Stimulated activated CD8-positive, alpha-beta memory T cell treated with anti-CD3 and anti-CD28 coated beads, Interleukin-2, amount 100 ng/mL, for 1 hour (primary cell): ENCODE data around the gene HYAL3.
"Not testable (repeated sequence)": the region's sequence is repeated elsewhere in the genome, so short reads cannot be mapped to it uniquely, and the experiment has no call there.

Source experiments
- DNase-seq, 2 donors: peaks; one replicate each; pipeline ENCODE4 v3.0.0-alpha.2; 2020; ENCODE audit warnings: low read depth in 2 of 2

HYAL3 gene

DNA sequence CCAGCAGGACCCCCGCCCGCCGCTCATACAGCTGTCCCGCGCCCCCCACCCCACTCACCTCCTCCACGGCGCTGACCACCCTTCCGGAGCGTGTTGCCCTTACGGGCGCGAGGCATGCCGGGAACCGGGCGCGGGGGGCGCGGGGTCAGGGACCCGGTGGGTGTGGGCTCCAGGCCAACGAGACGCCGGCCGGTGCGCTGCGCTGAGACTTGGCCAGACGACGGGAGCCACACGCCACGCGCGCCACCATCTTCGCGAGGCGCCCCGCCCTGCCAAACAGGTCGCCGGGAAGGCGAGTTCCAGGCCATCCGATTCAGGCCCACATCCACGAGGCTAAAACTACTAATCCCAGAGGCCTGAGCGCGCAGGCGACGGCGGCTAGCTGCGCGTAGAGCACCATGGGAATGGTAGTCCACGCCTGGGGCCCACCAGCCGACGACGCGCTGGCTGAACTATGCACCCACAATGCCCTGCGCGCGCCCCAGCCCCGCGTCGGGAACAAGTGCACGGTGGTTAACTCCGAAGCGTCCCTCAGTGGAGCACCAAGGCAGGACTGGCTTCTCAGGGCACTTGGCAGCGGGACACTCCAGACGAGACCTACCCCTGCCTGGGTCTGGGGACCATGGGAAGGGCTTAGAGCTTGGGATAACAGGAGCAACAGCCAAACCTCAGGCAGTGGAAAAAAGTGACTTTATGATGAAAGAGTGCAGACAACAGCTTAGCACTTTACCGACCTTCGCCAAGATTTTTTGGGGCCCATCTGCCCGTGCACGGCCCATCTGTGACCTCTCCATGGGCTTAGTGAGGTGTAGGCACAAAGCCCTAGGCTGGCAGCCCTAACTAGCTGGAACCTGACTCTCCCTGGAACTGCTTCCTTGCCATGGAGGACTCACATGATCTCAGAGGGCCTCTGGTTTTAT lies 6.8 kb downstream of the HYAL3 start, which contains the start of gene IFRD2:
TSS of gene IFRD2 (minus strand) at position 271 of the 920 bp plus-strand sequence. CDS start at position 116, 155 bp downstream.
- DNase-seq: peak; percentile 85 to 89

DNA sequence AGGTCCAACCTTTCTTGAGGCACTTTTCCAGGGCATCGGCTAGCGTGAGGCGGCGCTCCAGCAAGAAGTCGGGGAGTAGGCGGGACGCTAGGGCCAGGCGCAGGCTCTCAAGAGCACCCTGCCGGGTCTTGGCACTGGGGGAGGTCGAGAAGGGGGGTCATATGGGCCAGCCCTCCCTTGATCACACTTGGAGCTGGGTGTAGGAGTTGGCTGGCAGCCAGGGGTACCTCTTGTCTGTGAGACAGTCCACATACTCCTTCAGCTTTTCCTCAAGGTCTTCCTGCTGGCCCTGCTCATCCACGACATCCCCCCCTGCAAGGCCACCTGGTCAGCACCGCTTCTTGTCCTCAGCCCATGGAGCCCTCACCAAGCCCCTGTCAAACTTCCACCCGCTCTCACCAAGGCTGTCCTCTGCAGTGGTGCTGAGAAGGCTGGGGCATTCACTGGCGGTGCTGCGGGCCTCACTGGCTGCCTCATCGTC lies 9.0 kb downstream of the HYAL3 start:
- no peak for DNase-seq

- no peak for DNase-seq
Measured at GRCh38 chr3:50289130-50289529, 10.1 kb downstream of the HYAL3 start.

DNA sequence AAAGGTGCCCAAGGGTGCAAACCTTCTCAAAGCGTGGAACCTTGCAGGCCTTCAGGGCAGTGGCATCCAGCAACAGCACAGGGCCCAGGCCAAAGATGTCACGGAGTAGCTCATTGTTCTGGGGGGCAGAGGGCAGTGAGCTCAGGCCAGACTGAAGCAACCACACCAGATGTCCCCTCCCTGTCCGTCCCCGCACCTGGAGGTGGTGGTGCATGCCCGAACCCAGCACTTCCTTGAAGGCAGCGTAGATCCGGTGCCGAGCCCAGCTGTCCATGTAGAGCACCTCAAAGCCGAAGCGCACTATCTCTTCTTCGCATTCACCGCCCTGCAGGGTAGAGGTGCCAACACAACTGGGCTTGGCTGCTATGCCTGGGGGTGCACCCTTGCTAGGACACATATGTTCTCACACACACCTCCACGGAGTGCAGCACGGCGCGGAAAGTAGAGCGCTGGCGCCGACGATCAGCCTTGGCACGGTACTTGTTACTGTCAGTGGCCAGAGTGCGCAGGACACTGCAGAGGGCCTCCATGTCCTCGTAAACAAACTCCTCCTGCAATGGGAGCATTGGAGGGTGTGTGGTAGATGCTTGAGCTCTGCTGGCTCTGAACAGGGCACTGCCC lies 10.7 kb downstream of the HYAL3 start:
- DNase-seq: no peak

- no peak for DNase-seq
Measured at GRCh38 chr3:50287262-50287661, 11.9 kb downstream of the HYAL3 start.

DNA sequence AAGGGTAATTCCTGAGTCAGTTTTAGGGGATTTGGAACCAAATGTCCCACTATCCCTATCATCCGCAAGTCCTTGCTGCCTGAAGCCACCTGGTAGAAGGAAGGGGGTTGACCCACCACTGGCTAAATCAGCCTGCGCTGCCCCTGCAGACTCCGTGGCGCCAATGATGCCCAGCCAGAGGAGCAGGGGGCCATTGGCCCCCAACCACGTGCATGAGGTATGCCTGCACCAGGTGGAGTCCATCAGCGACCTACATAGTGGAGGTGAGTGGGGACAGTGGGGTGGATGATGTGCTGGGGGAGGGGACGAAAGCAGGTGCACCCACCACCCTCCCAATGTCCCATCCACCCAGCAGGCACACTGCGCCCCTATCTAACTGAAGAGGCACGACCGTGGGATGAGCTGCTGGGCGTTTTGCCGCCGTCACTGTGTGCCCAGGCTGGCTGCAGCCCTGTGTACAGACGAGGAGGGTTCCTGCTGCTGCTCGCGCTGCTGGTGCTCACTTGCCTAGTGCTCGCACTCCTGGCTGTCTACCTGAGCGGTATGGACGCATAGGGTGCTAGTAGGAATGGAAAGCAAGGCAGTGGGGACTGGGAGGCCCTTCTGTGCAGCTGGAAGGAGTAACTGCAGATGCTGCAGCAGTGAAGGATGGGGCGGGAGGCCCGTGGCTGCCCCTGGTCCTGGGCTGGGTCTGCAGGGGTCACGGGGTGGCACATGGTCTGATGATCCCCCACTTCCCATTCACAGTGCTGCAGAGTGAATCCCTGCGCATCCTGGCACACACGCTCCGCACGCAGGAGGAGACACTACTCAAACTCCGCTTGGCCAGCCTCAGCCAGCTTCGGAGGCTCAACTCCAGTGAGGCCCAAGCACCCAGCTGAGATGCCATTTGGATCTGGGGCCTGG lies 12.6 kb downstream of the HYAL3 start:
- DNase-seq: no peak

DNA sequence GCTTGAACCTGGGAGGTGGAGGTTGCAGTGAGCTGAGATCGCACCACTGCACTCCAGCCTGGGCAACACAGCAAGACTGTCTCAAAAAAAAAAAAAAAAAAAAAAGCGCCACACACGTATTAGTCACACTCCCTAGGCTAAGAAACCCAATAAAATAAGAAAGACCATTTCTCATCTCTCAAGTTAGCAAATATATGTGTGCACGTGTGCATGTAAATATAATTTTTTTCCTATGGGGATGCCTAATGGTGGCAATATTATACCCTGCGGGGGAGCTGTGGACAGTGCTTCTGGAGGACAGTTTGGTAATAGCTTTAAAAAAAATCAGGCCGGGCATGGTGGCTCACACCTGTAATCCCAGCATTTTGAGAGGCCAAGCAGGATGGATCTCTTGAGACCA lies 15.1 kb downstream of the HYAL3 start:
- DNase-seq: not testable (repeated sequence)

GRCh38 chr3:50279255-50280016 lies 19.8 kb downstream of the HYAL3 start:
- DNase-seq: no peak

- no peak for DNase-seq
Measured at GRCh38 chr3:50278880-50279224, 20.4 kb downstream of the HYAL3 start, which contains the start of gene LSMEM2. TSS of gene LSMEM2 (plus strand) at chr3:50279087. CDS start at chr3:50279114, 27 bp downstream.

DNA sequence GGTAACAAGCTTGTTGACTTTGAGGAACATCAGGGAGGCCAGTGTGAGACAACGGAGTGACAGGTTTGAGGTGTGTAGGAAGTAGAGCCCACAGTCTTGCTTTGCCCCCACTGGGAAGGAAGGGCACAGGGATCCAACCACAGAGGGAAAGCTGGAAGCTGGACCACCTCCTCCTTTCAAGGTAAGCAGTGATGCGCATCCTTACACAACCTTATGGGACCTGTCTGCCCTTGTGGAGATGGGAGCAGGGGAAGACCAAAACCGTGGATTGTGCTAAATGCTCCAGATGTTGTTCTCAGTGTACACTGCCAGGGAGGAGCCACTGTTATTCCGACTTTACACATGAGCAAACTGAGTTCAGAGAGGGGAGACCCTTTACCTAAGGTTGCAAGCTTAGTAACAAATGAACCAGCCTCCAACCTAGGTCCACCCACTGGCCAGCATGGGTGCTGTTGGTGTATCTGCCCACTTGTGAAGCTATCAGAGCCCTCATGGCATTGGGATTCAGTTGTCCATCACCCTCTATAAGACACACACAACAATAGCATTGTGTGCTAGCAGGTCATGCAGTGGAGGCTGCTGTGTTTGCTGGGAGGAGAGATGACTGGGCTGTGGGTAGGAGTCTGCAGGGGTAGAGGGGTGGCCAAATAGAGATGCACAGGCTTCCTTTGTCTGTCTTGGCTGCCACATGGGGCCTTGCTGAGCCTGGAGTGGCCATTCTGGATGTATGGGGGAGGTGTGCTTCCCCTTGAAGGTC lies 20.9 kb downstream of the HYAL3 start:
- DNase-seq: no peak

DNA sequence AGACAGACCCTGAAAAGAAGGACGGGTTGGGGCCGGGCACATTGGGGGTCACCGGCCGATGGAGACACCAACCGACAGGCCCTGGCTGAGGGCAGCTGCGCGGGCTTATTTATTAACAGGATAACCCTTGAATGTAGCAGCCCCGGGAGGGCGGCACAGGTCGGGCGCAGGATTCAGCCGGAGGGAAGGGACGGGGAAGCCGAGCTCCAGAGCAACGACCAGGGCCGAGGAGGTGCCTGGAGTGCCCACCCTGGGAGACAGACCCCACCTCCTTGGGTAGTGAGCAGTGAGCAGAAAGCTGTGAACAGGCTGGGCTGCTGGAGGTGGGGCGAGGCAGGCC lies 22.5 kb downstream of the HYAL3 start:
- no peak for DNase-seq

DNA sequence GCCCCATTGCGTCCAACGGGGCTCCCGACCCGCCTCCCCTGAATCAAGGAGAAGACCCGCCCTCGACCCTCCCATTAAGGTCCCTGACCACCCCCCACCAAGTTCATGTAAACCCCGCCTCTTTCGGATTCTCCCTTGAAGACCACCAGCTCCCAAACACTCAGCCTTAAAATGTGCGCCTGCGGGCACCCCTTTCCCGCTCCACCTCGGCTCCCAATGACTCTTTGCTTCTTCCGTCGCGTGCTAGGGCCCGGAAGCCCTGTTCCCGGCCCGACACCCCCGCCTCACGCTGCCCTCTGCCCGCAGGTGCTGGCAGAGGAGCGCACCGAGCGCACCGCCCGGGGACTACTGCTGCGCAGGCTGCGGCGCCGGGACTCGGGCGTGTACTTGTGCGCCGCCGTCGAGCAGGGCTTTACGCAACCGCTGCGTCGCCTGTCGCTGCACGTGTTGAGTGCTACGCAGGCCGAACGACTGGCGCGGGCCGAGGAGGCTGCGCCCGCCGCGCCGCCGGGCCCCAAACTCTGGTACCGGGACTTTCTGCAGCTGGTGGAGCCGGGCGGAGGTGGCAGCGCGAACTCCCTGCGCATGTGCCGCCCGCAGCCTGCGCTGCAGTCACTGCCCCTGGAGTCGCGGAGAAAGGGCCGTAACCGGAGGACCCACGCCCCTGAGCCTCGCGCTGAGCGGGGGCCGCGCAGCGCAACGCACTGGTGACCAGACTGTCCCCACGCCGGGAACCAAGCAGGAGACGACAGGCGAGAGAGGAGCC lies 23.0 kb downstream of the HYAL3 start:
- no peak for DNase-seq

DNA sequence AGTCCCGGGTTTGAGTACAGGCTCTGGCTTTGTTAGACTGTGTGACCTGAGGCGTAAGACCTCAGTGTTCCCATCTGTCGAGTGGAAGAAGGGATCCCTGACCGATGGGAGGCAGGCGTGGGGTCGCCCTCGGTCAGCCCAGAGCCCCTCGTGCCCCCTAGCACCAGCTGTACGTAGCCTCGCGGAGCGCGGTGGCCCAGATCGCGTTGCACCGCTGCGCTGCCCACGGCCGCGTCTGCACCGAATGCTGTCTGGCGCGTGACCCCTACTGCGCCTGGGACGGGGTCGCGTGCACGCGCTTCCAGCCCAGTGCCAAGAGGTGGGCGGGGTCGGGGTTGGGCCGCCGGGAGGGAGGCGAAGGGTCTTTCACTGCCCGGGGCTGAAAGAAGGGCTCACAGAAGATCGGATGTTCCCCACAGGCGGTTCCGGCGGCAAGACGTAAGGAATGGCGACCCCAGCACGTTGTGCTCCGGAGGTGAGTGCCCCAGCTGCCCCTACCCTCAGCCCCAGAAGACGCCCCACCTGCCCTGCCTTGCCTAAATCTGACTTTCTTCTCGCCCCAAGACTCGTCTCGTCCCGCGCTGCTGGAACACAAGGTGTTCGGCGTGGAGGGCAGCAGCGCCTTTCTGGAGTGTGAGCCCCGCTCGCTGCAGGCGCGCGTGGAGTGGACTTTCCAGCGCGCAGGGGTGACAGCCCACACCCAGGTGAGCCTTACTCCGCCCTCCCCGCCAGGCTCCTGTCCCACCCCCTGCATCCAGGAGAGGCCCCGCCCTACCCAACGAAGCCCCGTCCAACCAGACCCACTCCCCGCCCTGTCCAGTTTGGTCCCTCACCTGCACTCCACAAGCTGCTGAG lies 23.8 kb downstream of the HYAL3 start:
- no peak for DNase-seq

GRCh38 chr3:50274371-50275104 lies 24.7 kb downstream of the HYAL3 start:
- peak; percentile 22 to 62 for DNase-seq

DNA sequence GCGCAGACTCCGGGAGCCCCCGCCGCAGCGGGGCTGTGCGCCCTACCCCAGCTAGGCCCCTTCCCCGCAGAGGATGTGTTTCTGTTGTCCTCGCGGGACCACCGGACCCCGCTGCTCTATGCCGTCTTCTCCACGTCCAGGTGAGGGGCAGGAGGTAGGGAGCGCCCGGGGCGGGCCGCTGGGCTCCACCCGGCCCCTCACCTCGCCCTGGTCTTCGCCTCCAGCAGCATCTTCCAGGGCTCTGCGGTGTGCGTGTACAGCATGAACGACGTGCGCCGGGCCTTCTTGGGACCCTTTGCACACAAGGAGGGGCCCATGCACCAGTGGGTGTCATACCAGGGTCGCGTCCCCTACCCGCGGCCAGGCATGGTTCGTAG lies 25.5 kb downstream of the HYAL3 start:
- DNase-seq: no peak

DNA sequence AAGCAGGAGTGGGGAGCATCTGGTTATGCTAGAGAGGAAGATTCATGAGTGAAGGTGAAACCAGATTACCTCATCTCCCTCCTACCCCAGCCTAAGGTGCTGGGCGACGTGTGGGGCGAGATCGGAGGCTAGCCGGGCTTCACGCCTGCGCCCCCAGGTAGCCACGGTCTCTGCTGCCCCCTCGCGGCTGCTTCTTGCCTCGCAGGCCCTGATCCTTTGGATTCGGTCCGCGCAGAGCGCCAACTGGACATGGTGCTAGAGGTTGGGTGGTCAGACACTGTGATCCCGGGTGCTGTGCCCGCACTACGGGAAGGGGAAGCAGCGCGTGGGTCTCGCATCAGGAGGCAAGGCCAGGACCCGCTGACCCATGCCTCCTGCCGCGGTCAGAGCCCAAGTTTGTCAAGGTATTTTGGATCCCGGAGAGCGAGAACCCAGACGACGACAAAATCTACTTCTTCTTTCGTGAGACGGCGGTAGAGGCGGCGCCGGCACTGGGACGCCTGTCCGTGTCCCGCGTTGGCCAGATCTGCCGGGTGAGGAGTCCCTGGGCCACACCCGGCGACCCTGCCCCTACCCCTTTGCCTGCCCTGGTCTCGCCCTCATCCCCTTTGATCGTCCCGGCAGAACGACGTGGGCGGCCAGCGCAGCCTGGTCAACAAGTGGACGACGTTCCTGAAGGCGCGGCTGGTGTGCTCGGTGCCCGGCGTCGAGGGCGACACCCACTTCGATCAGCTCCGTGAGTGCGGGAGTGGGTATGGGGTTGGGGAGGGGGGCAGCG lies 26.1 kb downstream of the HYAL3 start:
- peak; percentile 75 to 78 for DNase-seq

DNA sequence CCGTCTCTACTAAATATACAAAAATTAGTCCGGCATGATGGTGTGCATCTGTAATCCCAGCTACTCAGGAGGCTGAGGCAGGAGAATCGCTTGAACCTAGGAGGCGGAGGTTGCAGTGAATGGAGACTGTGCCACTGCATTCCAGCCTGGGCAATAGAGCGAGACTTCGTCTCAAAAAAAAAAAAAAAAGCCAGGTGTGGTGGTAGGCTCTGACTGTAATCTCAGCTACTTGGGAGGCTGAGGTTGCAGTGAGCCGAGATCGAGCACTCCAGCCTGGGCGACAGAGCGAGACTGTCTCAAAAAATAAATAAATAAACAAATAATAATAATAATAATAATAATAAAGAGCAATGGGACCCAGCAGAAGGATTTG lies 26.7 kb downstream of the HYAL3 start:
- DNase-seq: not testable (repeated sequence)
